Fibroblast of lung (primary cell): ENCODE results near the gene ELL.

Source experiments
- EZH2 ChIP-seq: IDR thresholded peaks from 2 replicates; pipeline ENCODE4 v1.5.1; 2012; ENCODE audit warnings: low read length, control low read depth, mild to moderate bottlenecking; ENCODE audit errors: missing control alignments
- TF ChIP-seq, protein P1 (sequence below), 2 donors: IDR thresholded peaks in 1 of 2; conservative IDR thresholded peaks in 1 of 2; 1 replicate in 1 of 2; 2 replicates in 1 of 2; pipeline ENCODE4 v1.5.1; 2011 to 2012; ENCODE audit warnings: low read length in 2 of 2, control low read depth in 1 of 2, inconsistent platforms in 1 of 2, low read depth in 1 of 2, mild to moderate bottlenecking in 1 of 2

DNA sequence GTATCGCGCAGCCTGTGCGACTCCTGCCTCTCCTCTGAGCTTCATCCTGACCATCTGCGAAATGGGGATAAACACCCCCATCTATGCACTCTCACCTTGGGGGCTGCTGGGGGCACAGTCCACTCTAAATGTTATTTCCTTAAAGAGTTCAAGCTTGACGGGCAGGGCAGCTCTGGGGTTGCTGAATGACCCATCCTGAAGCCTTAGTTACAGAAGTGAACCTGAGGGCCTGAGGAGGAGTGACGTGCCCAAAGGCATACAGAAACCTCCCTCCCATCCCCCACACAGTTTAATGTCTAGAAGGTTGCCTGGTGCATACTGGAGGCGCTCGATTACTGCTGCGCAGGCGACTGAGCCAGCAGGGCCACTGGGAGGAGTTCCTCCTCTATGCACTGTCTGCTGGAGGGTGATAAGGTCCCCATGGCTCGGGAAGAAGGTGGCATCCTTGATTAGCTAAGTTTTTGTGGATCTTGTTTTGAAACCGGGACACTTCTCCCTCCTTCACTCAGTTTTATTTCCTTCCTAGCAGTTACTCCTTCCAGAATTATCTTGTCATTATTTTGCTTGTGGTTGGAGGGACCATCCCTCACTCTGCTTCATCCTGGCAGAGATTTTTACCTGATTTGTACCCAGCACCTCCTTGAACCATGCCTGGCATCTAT is 22.1 kb upstream of the ELL start:
- TF ChIP-seq, protein P1, sequence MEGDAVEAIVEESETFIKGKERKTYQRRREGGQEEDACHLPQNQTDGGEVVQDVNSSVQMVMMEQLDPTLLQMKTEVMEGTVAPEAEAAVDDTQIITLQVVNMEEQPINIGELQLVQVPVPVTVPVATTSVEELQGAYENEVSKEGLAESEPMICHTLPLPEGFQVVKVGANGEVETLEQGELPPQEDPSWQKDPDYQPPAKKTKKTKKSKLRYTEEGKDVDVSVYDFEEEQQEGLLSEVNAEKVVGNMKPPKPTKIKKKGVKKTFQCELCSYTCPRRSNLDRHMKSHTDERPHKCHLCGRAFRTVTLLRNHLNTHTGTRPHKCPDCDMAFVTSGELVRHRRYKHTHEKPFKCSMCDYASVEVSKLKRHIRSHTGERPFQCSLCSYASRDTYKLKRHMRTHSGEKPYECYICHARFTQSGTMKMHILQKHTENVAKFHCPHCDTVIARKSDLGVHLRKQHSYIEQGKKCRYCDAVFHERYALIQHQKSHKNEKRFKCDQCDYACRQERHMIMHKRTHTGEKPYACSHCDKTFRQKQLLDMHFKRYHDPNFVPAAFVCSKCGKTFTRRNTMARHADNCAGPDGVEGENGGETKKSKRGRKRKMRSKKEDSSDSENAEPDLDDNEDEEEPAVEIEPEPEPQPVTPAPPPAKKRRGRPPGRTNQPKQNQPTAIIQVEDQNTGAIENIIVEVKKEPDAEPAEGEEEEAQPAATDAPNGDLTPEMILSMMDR (conservative IDR thresholded peaks at IDR 0.05 in 1 of 2, IDR thresholded peaks at IDR 0.05 in 1 of 2; ENCODE audit: low read depth in 1 of 2, low read length in 2 of 2) = no peak
- TF ChIP-seq EZH2 = no peak
